ENCODE data around the gene OR2T2.
"Not testable (repeated sequence)": the region's sequence is repeated elsewhere in the genome, so short reads cannot be mapped to it uniquely, and the experiment has no call there.

The OR2T2 gene

GRCh38 chr1:248448409-248449074, 3.1 kb downstream of the OR2T2 start:
- not testable (repeated sequence) for FAIRE-seq; DNase-seq (ENCODE audit: insufficient read length, low spot score)

- FAIRE-seq; DNase-seq (ENCODE audit: insufficient read length, low spot score): not testable (repeated sequence)
Observed at GRCh38 chr1:248449821-248450465, 4.5 kb downstream of the OR2T2 start.

GRCh38 chr1:248450466-248451145, 5.2 kb downstream of the OR2T2 start:
- DNase-seq (ENCODE audit: insufficient read length, low spot score); FAIRE-seq: not testable (repeated sequence)

- FAIRE-seq; DNase-seq (ENCODE audit: insufficient read length, low spot score): not testable (repeated sequence)
Observed at GRCh38 chr1:248453619-248454018, 8.2 kb downstream of the OR2T2 start.

- DNase-seq (ENCODE audit: insufficient read length, low spot score); FAIRE-seq: not testable (repeated sequence)
Observed at GRCh38 chr1:248455045-248455444, 9.6 kb downstream of the OR2T2 start.

GRCh38 chr1:248456635-248457034, 11.2 kb downstream of the OR2T2 start:
- DNase-seq (ENCODE audit: insufficient read length, low spot score); FAIRE-seq: not testable (repeated sequence)

- not testable (repeated sequence) for FAIRE-seq; DNase-seq (ENCODE audit: insufficient read length, low spot score)
Observed at GRCh38 chr1:248459117-248459516, 13.7 kb downstream of the OR2T2 start.

- DNase-seq (ENCODE audit: insufficient read length, low spot score) (no peak), FAIRE-seq (no peak)
- no peak for TF ChIP-seq POLR2A (IDR thresholded peaks at IDR 0.05; ENCODE audit: low read depth, low read length)
Observed at GRCh38 chr1:248471154-248471553, 25.7 kb downstream of the OR2T2 start.

- DNase-seq (ENCODE audit: insufficient read length, low spot score); FAIRE-seq: not testable (repeated sequence)
Observed at GRCh38 chr1:248472111-248472510, 26.7 kb downstream of the OR2T2 start.

- not testable (repeated sequence) for DNase-seq (ENCODE audit: insufficient read length, low spot score); FAIRE-seq
Observed at GRCh38 chr1:248473051-248473450, 27.6 kb downstream of the OR2T2 start, which contains the start of gene OR2T3. OR2T3 (plus strand) TSS chr1:248473351; CDS start chr1:248473351, 0 bp downstream.

- not testable (repeated sequence) for FAIRE-seq
Observed at GRCh38 chr1:248475660-248476059, 30.2 kb downstream of the OR2T2 start.

GRCh38 chr1:248481686-248482579, 36.5 kb downstream of the OR2T2 start:
- FAIRE-seq; DNase-seq (ENCODE audit: insufficient read length, low spot score): not testable (repeated sequence)

More at GRCh38 chr1:248475660-248476059, 30.2 kb downstream of the OR2T2 start:
- not testable (repeated sequence) for DNase-seq (ENCODE audit: insufficient read length, low spot score)

GRCh38 chr1:248488289-248488688, 42.9 kb downstream of the OR2T2 start, which contains the start of gene OR2T5:
OR2T5 (plus strand) TSS chr1:248488589; CDS start chr1:248488589, 0 bp downstream.
- FAIRE-seq = not testable (repeated sequence)

GRCh38 chr1:248496661-248497060, 51.2 kb downstream of the OR2T2 start:
- not testable (repeated sequence) for DNase-seq (ENCODE audit: insufficient read length, low spot score); FAIRE-seq

More at GRCh38 chr1:248488289-248488688, 42.9 kb downstream of the OR2T2 start, which contains the start of gene OR2T5:
- not testable (repeated sequence) for DNase-seq (ENCODE audit: insufficient read length, low spot score)

GRCh38 chr1:248500305-248501035, 55.0 kb downstream of the OR2T2 start:
- DNase-seq (ENCODE audit: insufficient read length, low spot score); FAIRE-seq: not testable (repeated sequence)

Measured in H54 (cell line).